H9 (cell line): Measurements from ENCODE around the gene RPS17. TPM values are rescaled to one million over a fixed set of nuclear protein-coding genes. Genes with fewer than 3 reads are reported as not detected.
"Not testable (repeated sequence)": the region's sequence is repeated elsewhere in the genome, so short reads cannot be mapped to it uniquely, and the experiment has no call there.

Source experiments
- DNase-seq: peaks from one replicate; pipeline ENCODE4 v3.0.0-alpha.2; 2017
- H2AFZ ChIP-seq: one replicate; pipeline ENCODE4 v1.6.1; 2013; ENCODE audit warnings: mild to moderate bottlenecking, low read length, control low read depth, moderate library complexity
- H2AK5ac ChIP-seq: 2 replicates; pipeline ENCODE4 v1.6.1; 2013; ENCODE audit warnings: low read length, control low read depth, mixed read lengths; ENCODE audit not compliant: insufficient read length
- H2BK120ac ChIP-seq: one replicate; pipeline ENCODE4 v1.6.1; 2013; ENCODE audit warnings: low read depth, mild to moderate bottlenecking, low read length, control low read depth, inconsistent platforms; ENCODE audit not compliant: poor library complexity, severe bottlenecking
- H2BK12ac ChIP-seq: 2 replicates; pipeline ENCODE4 v1.6.1; 2013; ENCODE audit warnings: low read length, control low read depth, mixed read lengths, low read depth; ENCODE audit not compliant: insufficient read length
- H2BK15ac ChIP-seq: 2 replicates; pipeline ENCODE4 v1.6.1; 2013; ENCODE audit warnings: low read depth, low read length, control low read depth
- H2BK20ac ChIP-seq: one replicate; pipeline ENCODE4 v1.6.1; 2013; ENCODE audit warnings: low read depth, mild to moderate bottlenecking, low read length, control low read depth, inconsistent platforms; ENCODE audit not compliant: poor library complexity, severe bottlenecking
- H2BK5ac ChIP-seq: 2 replicates; pipeline ENCODE4 v1.6.1; 2013; ENCODE audit warnings: low read length, control low read depth, mixed read lengths; ENCODE audit not compliant: insufficient read length
- H3K14ac ChIP-seq: 2 replicates; pipeline ENCODE4 v1.6.1; 2013; ENCODE audit warnings: low read length, control low read depth; ENCODE audit not compliant: insufficient read depth
- H3K18ac ChIP-seq: 2 replicates; pipeline ENCODE4 v1.6.1; 2013; ENCODE audit warnings: low read depth, mild to moderate bottlenecking, mixed read lengths, low read length, control low read depth; ENCODE audit not compliant: insufficient read length
- H3K23ac ChIP-seq: 2 replicates; pipeline ENCODE4 v1.6.1; 2013; ENCODE audit warnings: low read length, control low read depth, mixed read lengths, low read depth; ENCODE audit not compliant: insufficient read length
- H3K23me2 ChIP-seq: 2 replicates; pipeline ENCODE4 v1.6.1; 2013; ENCODE audit warnings: low read depth, mild to moderate bottlenecking, mixed read lengths, low read length, control low read depth; ENCODE audit not compliant: insufficient read length, poor library complexity, severe bottlenecking
- H3K27ac ChIP-seq: 2 replicates; pipeline ENCODE4 v1.5.1; 2013; ENCODE audit warnings: low read length, control low read depth, mixed read lengths, low read depth; ENCODE audit not compliant: insufficient read length
- H3K27me3 ChIP-seq: 2 replicates; pipeline ENCODE4 v1.6.1; 2013; ENCODE audit warnings: low read length, control low read depth, inconsistent platforms; ENCODE audit not compliant: insufficient read depth
- H3K4ac ChIP-seq: 2 replicates; pipeline ENCODE4 v1.6.1; 2013; ENCODE audit warnings: low read depth, mild to moderate bottlenecking, control low read depth, inconsistent platforms, low read length, moderate library complexity
- H3K4me1 ChIP-seq: 2 replicates; pipeline ENCODE4 v1.6.1; 2013; ENCODE audit warnings: low read length, control low read depth, inconsistent platforms; ENCODE audit not compliant: insufficient read depth
- H3K4me2 ChIP-seq: 2 replicates; pipeline ENCODE4 v1.6.1; 2013; ENCODE audit warnings: low read length, control low read depth, mixed read lengths; ENCODE audit not compliant: insufficient read length, insufficient read depth
- H3K56ac ChIP-seq: 2 replicates; pipeline ENCODE4 v1.6.1; 2013; ENCODE audit warnings: low read depth, mild to moderate bottlenecking, mixed read lengths, low read length, control low read depth; ENCODE audit not compliant: insufficient read length
- H3K79me1 ChIP-seq: 2 replicates; pipeline ENCODE4 v1.6.1; 2013; ENCODE audit warnings: low read depth, mild to moderate bottlenecking, moderate library complexity, low read length, control low read depth, inconsistent platforms; ENCODE audit not compliant: insufficient read depth, poor library complexity, severe bottlenecking
- H3K79me2 ChIP-seq: 2 replicates; pipeline ENCODE4 v1.6.1; 2013; ENCODE audit warnings: low read length, control low read depth, inconsistent platforms; ENCODE audit not compliant: insufficient read depth
- H3K9ac ChIP-seq: 2 replicates; pipeline ENCODE4 v1.6.1; 2013; ENCODE audit warnings: low read length, control low read depth, mixed read lengths; ENCODE audit not compliant: insufficient read length; ENCODE audit errors: extremely low read depth
- H3K9me3 ChIP-seq: one replicate; pipeline ENCODE4 v1.6.1; 2013; ENCODE audit warnings: low read depth, low read length, inconsistent platforms; ENCODE audit not compliant: control insufficient read depth
- H3T11ph ChIP-seq: one replicate; pipeline ENCODE4 v1.6.1; 2013; ENCODE audit warnings: mild to moderate bottlenecking, low read length, control low read depth, inconsistent platforms
- H4K20me1 ChIP-seq: one replicate; pipeline ENCODE4 v1.6.1; 2013; ENCODE audit not compliant: control insufficient read depth, insufficient read length, insufficient read depth
- H4K5ac ChIP-seq: 2 replicates; pipeline ENCODE4 v1.6.1; 2013; ENCODE audit warnings: low read depth, mild to moderate bottlenecking, mixed read lengths, low read length, control low read depth; ENCODE audit not compliant: insufficient read length
- H4K8ac ChIP-seq: replicated peaks from 2 replicates; pipeline ENCODE4 v1.6.1; 2013; ENCODE audit warnings: low read length, control low read depth, mixed read lengths, low read depth; ENCODE audit not compliant: insufficient read length
- H4K91ac ChIP-seq: 2 replicates; pipeline ENCODE4 v1.6.1; 2013; ENCODE audit warnings: low read depth, mild to moderate bottlenecking, moderate library complexity, mixed read lengths, low read length, control low read depth; ENCODE audit not compliant: insufficient read length
- H3K27ac Mint-ChIP-seq, 3 experiments: 2 replicates in 2 of 3; 3 replicates in 1 of 3; pipeline ENCODE4 v1.8.0; 2020 to 2021; ENCODE audit warnings: mixed read lengths in 3 of 3, mild to moderate bottlenecking in 1 of 3, moderate library complexity in 1 of 3
- H3K27me3 Mint-ChIP-seq: 2 replicates; pipeline ENCODE4 v1.8.0; 2021; ENCODE audit warnings: low read depth, mild to moderate bottlenecking, moderate library complexity, mixed read lengths
- H3K36me3 Mint-ChIP-seq, 3 experiments: 2 replicates in 2 of 3; 3 replicates in 1 of 3; pipeline ENCODE4 v1.8.0; 2020 to 2021; ENCODE audit warnings: low read depth in 3 of 3, mixed read lengths in 3 of 3; ENCODE audit not compliant: insufficient read depth in 1 of 3
- H3K4me1 Mint-ChIP-seq, 2 experiments: 2 replicates each; pipeline ENCODE4 v1.8.0; 2020; ENCODE audit warnings: mixed read lengths in 2 of 2
- H3K4me3 Mint-ChIP-seq, 2 experiments: 2 replicates in 1 of 2; 3 replicates in 1 of 2; pipeline ENCODE4 v1.8.0; 2020 to 2021; ENCODE audit warnings: mild to moderate bottlenecking in 2 of 2, mixed read lengths in 2 of 2, moderate library complexity in 1 of 2
- H3K9me3 Mint-ChIP-seq, 2 experiments: 2 replicates in 1 of 2; 3 replicates in 1 of 2; pipeline ENCODE4 v1.8.0; 2020; ENCODE audit warnings: mild to moderate bottlenecking in 2 of 2, mixed read lengths in 2 of 2, moderate library complexity in 1 of 2
- WGBS: extraction: QIAGEN DNeasy Blood & Tissue Kit; methylation state at CpG from one replicate; pipeline ENCODE4 v1.1.7; 2013; ENCODE audit warnings: missing lambda C conversion rate, low lambda C conversion rate, mixed read lengths; ENCODE audit not compliant: insufficient read length; ENCODE audit errors: extremely low coverage; 5-methylcytosine and 5-hydroxymethylcytosine counted together
- total RNA-seq: library from RNA; stranded (reverse); gene quantifications from 2 replicates; pipeline ENCODE4 v1.2.1, GENCODE V29; 2021
- TF ChIP-seq, protein P1 (sequence below): fragments of 200-600 bp; sonication (generic); conservative IDR thresholded peaks from 3 replicates; pipeline ENCODE4 v1.8.0; 2021; ENCODE audit warnings: antibody characterized with exemption, mild to moderate bottlenecking

RPS17 gene
- total RNA-seq, 1 experiment from 2014 or later, result 2,597 TPM

DNA sequence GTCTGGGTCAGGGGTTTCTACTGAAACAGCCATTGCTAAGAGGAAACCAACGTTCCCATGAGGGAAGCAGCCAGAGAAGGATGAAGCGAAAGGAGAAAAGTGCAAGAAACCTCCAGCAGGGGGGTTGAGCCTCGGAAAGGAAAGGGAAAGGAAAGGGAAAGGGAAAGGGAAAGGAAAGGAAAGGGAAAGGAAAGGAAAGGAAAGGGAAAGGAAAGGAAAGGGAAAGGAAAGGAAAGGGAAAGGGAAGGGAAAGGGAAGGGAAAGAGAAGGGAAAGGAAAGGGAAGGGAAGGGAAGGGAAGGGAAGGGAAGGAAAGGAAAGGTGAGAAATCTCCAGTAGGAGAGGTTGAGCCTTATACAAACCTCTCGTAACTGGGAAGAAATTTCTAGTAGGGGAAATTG, 52.0 kb downstream of the RPS17 start:
- peak; percentile 16 for DNase-seq
- WGBS, result no CpG with 5 or more reads among the region's 4 CpGs
- not testable (repeated sequence) for H3K9me3 Mint-ChIP-seq

DNA sequence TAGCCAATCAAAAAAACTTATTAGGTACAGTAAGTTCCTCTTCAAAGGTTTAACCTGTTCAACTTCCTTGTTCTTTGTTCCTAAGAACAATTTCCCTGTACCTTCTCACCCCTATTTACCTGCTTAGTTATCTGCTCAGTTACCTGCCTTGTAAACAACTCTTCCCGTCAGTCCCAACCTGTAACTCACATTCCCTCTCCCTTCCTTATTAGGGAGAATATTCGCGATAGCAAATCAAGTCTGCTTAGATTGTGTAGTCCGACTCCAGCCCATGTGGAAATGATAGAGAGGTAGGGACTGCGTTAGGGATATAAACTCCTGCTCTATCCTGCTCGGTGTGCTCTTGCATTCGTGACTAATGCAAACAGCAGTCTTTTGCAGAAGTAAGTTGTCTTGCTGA, 53.2 kb downstream of the RPS17 start:
- not testable (repeated sequence) for H3K4ac ChIP-seq, H3K56ac ChIP-seq, H3K79me1 ChIP-seq, H3K23me2 ChIP-seq, H2BK15ac ChIP-seq, H3K23ac ChIP-seq, H3K79me2 ChIP-seq, H3K9me3 Mint-ChIP-seq, H3K27me3 ChIP-seq, DNase-seq, H3K9me3 ChIP-seq, H3K18ac ChIP-seq, H2BK120ac ChIP-seq, H3K4me1 ChIP-seq, H2AK5ac ChIP-seq, H2AFZ ChIP-seq, H3K9ac ChIP-seq, H3K27ac Mint-ChIP-seq, H3K36me3 Mint-ChIP-seq, H3K4me3 Mint-ChIP-seq, H4K20me1 ChIP-seq, H3K14ac ChIP-seq, H2BK20ac ChIP-seq, H2BK12ac ChIP-seq, H3K27me3 Mint-ChIP-seq, H3T11ph ChIP-seq, H2BK5ac ChIP-seq, H4K5ac ChIP-seq, H4K91ac ChIP-seq, H3K4me2 ChIP-seq, H3K27ac ChIP-seq, H4K8ac ChIP-seq
- WGBS, result no CpG with 5 or more reads among the region's 7 CpGs
- peaks cover 5 to 10% of the 10 kb centered on the region in 2 experiments for H3K4me1 Mint-ChIP-seq

More for the DNA sequence above, 52.0 kb downstream of the RPS17 start:
- not testable (repeated sequence) for H3K79me1 ChIP-seq, H4K20me1 ChIP-seq, H3K27me3 ChIP-seq, H2BK15ac ChIP-seq, H3T11ph ChIP-seq, H4K5ac ChIP-seq, H3K18ac ChIP-seq, H3K9ac ChIP-seq, H3K27me3 Mint-ChIP-seq, H2BK12ac ChIP-seq, H3K23ac ChIP-seq, H3K4me2 ChIP-seq, H3K4me3 Mint-ChIP-seq, H3K27ac ChIP-seq, H2BK20ac ChIP-seq, H3K36me3 Mint-ChIP-seq, H3K14ac ChIP-seq, H4K91ac ChIP-seq, H2BK5ac ChIP-seq, H3K9me3 ChIP-seq, H3K4me1 Mint-ChIP-seq, H3K4ac ChIP-seq, H2BK120ac ChIP-seq, H3K23me2 ChIP-seq, H3K56ac ChIP-seq, H2AFZ ChIP-seq, H4K8ac ChIP-seq, H3K79me2 ChIP-seq, H3K4me1 ChIP-seq, H2AK5ac ChIP-seq
- H3K27ac Mint-ChIP-seq, result 0 out of 7 replicates have a peak overlapping the region, but pooled peaks of 1 of the 3 experiments have one; percentile 30
- TF ChIP-seq, protein P1, sequence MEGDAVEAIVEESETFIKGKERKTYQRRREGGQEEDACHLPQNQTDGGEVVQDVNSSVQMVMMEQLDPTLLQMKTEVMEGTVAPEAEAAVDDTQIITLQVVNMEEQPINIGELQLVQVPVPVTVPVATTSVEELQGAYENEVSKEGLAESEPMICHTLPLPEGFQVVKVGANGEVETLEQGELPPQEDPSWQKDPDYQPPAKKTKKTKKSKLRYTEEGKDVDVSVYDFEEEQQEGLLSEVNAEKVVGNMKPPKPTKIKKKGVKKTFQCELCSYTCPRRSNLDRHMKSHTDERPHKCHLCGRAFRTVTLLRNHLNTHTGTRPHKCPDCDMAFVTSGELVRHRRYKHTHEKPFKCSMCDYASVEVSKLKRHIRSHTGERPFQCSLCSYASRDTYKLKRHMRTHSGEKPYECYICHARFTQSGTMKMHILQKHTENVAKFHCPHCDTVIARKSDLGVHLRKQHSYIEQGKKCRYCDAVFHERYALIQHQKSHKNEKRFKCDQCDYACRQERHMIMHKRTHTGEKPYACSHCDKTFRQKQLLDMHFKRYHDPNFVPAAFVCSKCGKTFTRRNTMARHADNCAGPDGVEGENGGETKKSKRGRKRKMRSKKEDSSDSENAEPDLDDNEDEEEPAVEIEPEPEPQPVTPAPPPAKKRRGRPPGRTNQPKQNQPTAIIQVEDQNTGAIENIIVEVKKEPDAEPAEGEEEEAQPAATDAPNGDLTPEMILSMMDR, result peak; percentile 26; the same call in 1 of the 3 replicates
